GM12891 (cell line): ENCODE data around the gene DNAJC21.

Experiments used
- DNase-seq: peaks from one replicate; pipeline ENCODE4 v3.0.0; 2011; ENCODE audit warnings: low spot score; ENCODE audit not compliant: insufficient read length
- FAIRE-seq: peaks from 2 replicates; lab custom pipeline; 2011; peaks lifted over from hg19 to GRCh38; lab: Jason Lieb, UNC
- PAX5 ChIP-seq: IDR thresholded peaks from 2 replicates; pipeline ENCODE4 v1.6.1; 2011; ENCODE audit warnings: low read length, moderate library complexity, mild to moderate bottlenecking; ENCODE audit not compliant: insufficient read depth, severe bottlenecking
- POLR2A ChIP-seq: IDR thresholded peaks from 2 replicates; pipeline ENCODE4 v1.6.1; 2011; ENCODE audit warnings: low read depth, low read length, control low read depth
- POLR2AphosphoS5 ChIP-seq: IDR thresholded peaks from 2 replicates; pipeline ENCODE4 v1.6.1; 2011; ENCODE audit warnings: low read depth, low read length, control low read depth
- POU2F2 ChIP-seq: IDR thresholded peaks from 2 replicates; pipeline ENCODE4 v1.6.1; 2011; ENCODE audit warnings: low read depth, mild to moderate bottlenecking, control low read depth, low read length, moderate library complexity
- SPI1 ChIP-seq: IDR thresholded peaks from 2 replicates; pipeline ENCODE4 v1.6.1; 2011; ENCODE audit warnings: low read depth, low read length, control low read depth
- TAF1 ChIP-seq: IDR thresholded peaks from 2 replicates; pipeline ENCODE4 v1.6.1; 2011; ENCODE audit warnings: low read depth, low read length, control low read depth

DNAJC21 gene

GRCh38 chr5:35001842-35002241 is 72.5 kb downstream of the DNAJC21 start:
- no peak for TF ChIP-seq PAX5
- no peak for TF ChIP-seq SPI1
- no peak for TF ChIP-seq POLR2A
- no peak for TF ChIP-seq POLR2AphosphoS5
- TF ChIP-seq POU2F2, result no peak
- TF ChIP-seq TAF1, result no peak
- no peak for FAIRE-seq
- DNase-seq, result no peak

GRCh38 chr5:35002459-35002858 is 73.1 kb downstream of the DNAJC21 start:
- no peak for TF ChIP-seq POLR2AphosphoS5
- no peak for TF ChIP-seq TAF1
- no peak for TF ChIP-seq PAX5
- TF ChIP-seq POU2F2, result no peak
- TF ChIP-seq POLR2A, result no peak
- TF ChIP-seq SPI1, result no peak
- FAIRE-seq, result no peak
- DNase-seq, result no peak

GRCh38 chr5:35003018-35003957 is 73.9 kb downstream of the DNAJC21 start:
- peak; percentile 45 for FAIRE-seq
- no peak for TF ChIP-seq SPI1
- no peak for TF ChIP-seq POLR2AphosphoS5
- no peak for TF ChIP-seq POU2F2
- no peak for TF ChIP-seq POLR2A
- no peak for TF ChIP-seq TAF1
- no peak for TF ChIP-seq PAX5
- DNase-seq, result peak; percentile 48

GRCh38 chr5:35004200-35004599 is 74.8 kb downstream of the DNAJC21 start:
- DNase-seq (no peak), FAIRE-seq (no peak)
- TF ChIP-seq POLR2A, result no peak
- no peak for TF ChIP-seq PAX5
- TF ChIP-seq SPI1, result no peak
- no peak for TF ChIP-seq POLR2AphosphoS5
- no peak for TF ChIP-seq TAF1
- TF ChIP-seq POU2F2, result no peak

GRCh38 chr5:35004771-35005170 is 75.4 kb downstream of the DNAJC21 start:
- no peak for TF ChIP-seq POU2F2
- TF ChIP-seq TAF1, result no peak
- TF ChIP-seq POLR2A, result no peak
- no peak for TF ChIP-seq SPI1
- no peak for TF ChIP-seq PAX5
- TF ChIP-seq POLR2AphosphoS5, result no peak
- DNase-seq (no peak), FAIRE-seq (no peak)
